Gastrocnemius medialis (tissue), 4 donors: Measurements from ENCODE around the gene NKX1-1. TPM values are rescaled to one million over a fixed set of nuclear protein-coding genes. Genes with fewer than 3 reads are reported as not detected.
"Not testable (repeated sequence)": the region's sequence is repeated elsewhere in the genome, so short reads cannot be mapped to it uniquely, and the experiment has no call there.

Source experiments
- ATAC-seq, 2 donors: fragments of 150-250 bp; one replicate each; pipeline ENCODE4 v1.9.1; 2016
- DNase-seq, 2 donors: peaks; one replicate each; pipeline ENCODE4 v3.0.0-alpha.2; 2019
- H3K27ac ChIP-seq, 4 donors: fragments of 200-600 bp; sonication (generic); 1 replicate in 1 of 4; 2 replicates in 3 of 4; pipeline ENCODE4 v1.5.1; 2016 to 2018; ENCODE audit warnings: mild to moderate bottlenecking in 2 of 4, moderate library complexity in 1 of 4
- H3K27me3 ChIP-seq, 3 donors: fragments of 200-600 bp; sonication (generic) in 2 of 3; 1 replicate in 1 of 3; 2 replicates in 2 of 3; pipeline versions ENCODE4 v1.5.1 to v1.6.0; 2016 to 2019; ENCODE audit warnings: mild to moderate bottlenecking in 1 of 3, moderate library complexity in 1 of 3
- H3K36me3 ChIP-seq, 2 donors: fragments of 200-600 bp; sonication (generic) in 1 of 2; one replicate each; pipeline ENCODE4 v1.5.1; 2017 to 2018
- H3K4me1 ChIP-seq, 2 donors: fragments of 200-600 bp; sonication (generic) in 1 of 2; one replicate each; pipeline ENCODE4 v1.5.1; 2016 to 2017; ENCODE audit warnings: mild to moderate bottlenecking in 2 of 2
- H3K4me3 ChIP-seq, 4 donors: fragments of 200-600 bp; sonication (generic) in 3 of 4; 1 replicate in 1 of 4; 2 replicates in 3 of 4; pipeline ENCODE4 v1.5.1; 2016 to 2019; ENCODE audit warnings: mild to moderate bottlenecking in 2 of 4
- H3K9me3 ChIP-seq, 3 donors: fragments of 200-600 bp; sonication (generic) in 2 of 3; 1 replicate in 1 of 3; 2 replicates in 2 of 3; pipeline ENCODE4 v1.5.1; 2016 to 2019
- CTCF ChIP-seq, 5 experiments: fragments of 450-650 bp in 3 of 5; fragments of 200-600 bp in 2 of 5; sonication (generic) in 2 of 5; IDR thresholded peaks in 4 of 5; conservative IDR thresholded peaks in 1 of 5; 1 replicate in 4 of 5; 2 replicates in 1 of 5; pipeline ENCODE4 v1.5.1; 2016 to 2019; ENCODE audit warnings: antibody characterized with exemption in 5 of 5, mild to moderate bottlenecking in 3 of 5, moderate library complexity in 3 of 5
- POLR2A ChIP-seq, 2 donors: fragments of 450-650 bp; IDR thresholded peaks; one replicate each; pipeline ENCODE4 v1.6.1; 2017; ENCODE audit warnings: antibody characterized with exemption in 2 of 2, mild to moderate bottlenecking in 2 of 2, moderate library complexity in 2 of 2
- in situ Hi-C, 4 donors: fragments of 200-750 bp; cut with MboI; loops; one replicate each; pipeline versions ENCODE4 v1.15.0 to v1.8.0; 2017; ENCODE audit warnings: low sequenced_read_pairs in 4 of 4
- intact Hi-C: fragments of 100-400 bp; cut with DNase I; formaldehyde crosslinking; loops from one replicate; pipeline ENCODE4 v1.15.1; 2023; ENCODE audit warnings: low total_unique reads
- total RNA-seq, 4 donors: library from RNA; depleted of rRNA; stranded (reverse); fragments of >200 nt; gene quantifications; one replicate each; pipeline versions ENCODE4 v1.1.0 to v1.2.3, GENCODE V29; 2016

The NKX1-1 gene
- total RNA-seq, 4 donors from 2014 or later, result not detected

GRCh38 chr4:1374706-1375045 is 31.6 kb downstream of the NKX1-1 start:
- TF ChIP-seq POLR2A (IDR thresholded peaks at IDR 0.05) (no peak), CTCF (IDR thresholded peaks at IDR 0.05 in 4 of 5, conservative IDR thresholded peaks at IDR 0.05 in 1 of 5) (no peak)
- no peaks in the 10 kb centered on the region for H3K9me3 ChIP-seq
- intact Hi-C loops, result no loop called here
- in situ Hi-C loops, result loop anchor here in 3 of 4 donors (25.0 kb wide), 2 partner anchors 237 to 263 kb away; no protein-coding TSS in a partner anchor
- H3K27me3 ChIP-seq, result no peaks in the 10 kb centered on the region
- no peak overlapping the region for H3K27ac ChIP-seq
- no peaks in the 10 kb centered on the region for H3K4me1 ChIP-seq
- no peak overlapping the region for H3K4me3 ChIP-seq
- peaks cover 0 to 7% of the 10 kb centered on the region in 2 donors for H3K36me3 ChIP-seq
- ATAC-seq (no peak), DNase-seq (no peak)

GRCh38 chr4:1373892-1374705 is 32.1 kb downstream of the NKX1-1 start:
- Histone ChIP-seq H3K27ac (no peak overlapping the region), H3K4me3 (no peak overlapping the region), H3K9me3 (no peaks in the 10 kb centered on the region), H3K4me1 (no peaks in the 10 kb centered on the region), H3K27me3 (no peaks in the 10 kb centered on the region), H3K36me3 (peaks cover 0 to 7% of the 10 kb centered on the region in 2 donors)
- no peak for TF ChIP-seq CTCF (IDR thresholded peaks at IDR 0.05 in 4 of 5, conservative IDR thresholded peaks at IDR 0.05 in 1 of 5)
- no peak for TF ChIP-seq POLR2A (IDR thresholded peaks at IDR 0.05)
- DNase-seq (peak in 1 of 2 donors; percentile 9), ATAC-seq (no peak)
- in situ Hi-C loops (loop anchor here in 3 of 4 donors (25.0 kb wide), 2 partner anchors 237 to 263 kb away; no protein-coding TSS in a partner anchor), intact Hi-C loops (no loop called here)

GRCh38 chr4:1372576-1372975 is 33.7 kb downstream of the NKX1-1 start:
- DNase-seq, H3K4me1 ChIP-seq, intact Hi-C loops, ATAC-seq, H3K27me3 ChIP-seq, H3K4me3 ChIP-seq, H3K27ac ChIP-seq, H3K36me3 ChIP-seq, H3K9me3 ChIP-seq: not testable (repeated sequence)
- in situ Hi-C loops, result loop anchor here in 3 of 4 donors (25.0 kb wide), 2 partner anchors 235 to 265 kb away; no protein-coding TSS in a partner anchor

GRCh38 chr4:1371176-1372165 is 34.8 kb downstream of the NKX1-1 start:
- Histone ChIP-seq H3K9me3 (no peaks in the 10 kb centered on the region), H3K36me3 (peaks cover 0 to 13% of the 10 kb centered on the region in 2 donors), H3K27ac (no peak overlapping the region), H3K4me1 (no peaks in the 10 kb centered on the region), H3K27me3 (no peaks in the 10 kb centered on the region), H3K4me3 (no peak overlapping the region)
- in situ Hi-C loops, result loop anchor here in 3 of 4 donors (25.0 kb wide), 2 partner anchors 234 to 266 kb away; no protein-coding TSS in a partner anchor
- intact Hi-C loops, result no loop called here
- TF ChIP-seq POLR2A (IDR thresholded peaks at IDR 0.05), result no peak
- DNase-seq, result peak in 1 of 2 donors; percentile 8
- no peak for ATAC-seq

- ATAC-seq (no peak), DNase-seq (peak in 1 of 2 donors; percentile 8)
- Histone ChIP-seq H3K27ac (no peak overlapping the region), H3K4me1 (no peaks in the 10 kb centered on the region), H3K36me3 (peaks cover 0 to 23% of the 10 kb centered on the region in 2 donors), H3K4me3 (no peak overlapping the region), H3K9me3 (no peaks in the 10 kb centered on the region), H3K27me3 (no peaks in the 10 kb centered on the region)
- in situ Hi-C loops (loop anchor here in 3 of 4 donors (25.0 kb wide), 2 partner anchors 233 to 267 kb away; no protein-coding TSS in a partner anchor), intact Hi-C loops (no loop called here)
- TF ChIP-seq CTCF (IDR thresholded peaks at IDR 0.05 in 4 of 5, conservative IDR thresholded peaks at IDR 0.05 in 1 of 5) (no peak), POLR2A (IDR thresholded peaks at IDR 0.05) (no peak)
Observed at GRCh38 chr4:1370321-1371124, 35.7 kb downstream of the NKX1-1 start.
